Measurements from ENCODE around the gene CLCN1. TPM values are rescaled to one million over a fixed set of nuclear protein-coding genes. Genes with fewer than 3 reads are reported as not detected.

The CLCN1 gene
- total RNA-seq = 4.7 TPM

GRCh38 chr7:143315776-143316175 is at the start of gene CLCN1:
CLCN1 (plus strand) TSS chr7:143316111; CDS start chr7:143316213, 102 bp downstream.
- peak within 1 kb of the TSS; percentile 72 to 90 (median 80) for H3K4me3 ChIP-seq (ENCODE audit: low read length in 3 of 3)
- H3K36me3 ChIP-seq (ENCODE audit: control insufficient read depth in 3 of 3, insufficient read depth in 3 of 3, low read length in 3 of 3) = peaks cover 6 to 14% (median 9%) of the 10 kb centered on the region in 3 donors
- H3K9me3 ChIP-seq (ENCODE audit: control insufficient read depth in 3 of 3, low read length in 3 of 3) = no peaks in the 10 kb centered on the region
- H3K4me1 ChIP-seq (ENCODE audit: control insufficient read depth in 3 of 3, insufficient read depth in 3 of 3, low read length in 3 of 3) = peaks cover 26 to 39% (median 33%) of the 10 kb centered on the region in 3 donors
- H3K9ac ChIP-seq (ENCODE audit: low read depth in 1 of 3, low read length in 3 of 3) = peak within 1 kb of the TSS; percentile 80 to 97 (median 93)
- H3K27me3 ChIP-seq (ENCODE audit: control insufficient read depth in 3 of 3, insufficient read depth in 3 of 3, low read length in 3 of 3) = no peaks in the 10 kb centered on the region
- H3K27ac ChIP-seq (ENCODE audit: low read depth, low read length) = peak within 1 kb of the TSS; percentile 91

GRCh38 chr7:143269251-143269650 is 46.7 kb upstream of the CLCN1 start:
- no peaks in the 10 kb centered on the region for H3K9me3 ChIP-seq (ENCODE audit: control insufficient read depth in 3 of 3, low read length in 3 of 3)
- peaks cover 28 to 47% (median 31%) of the 10 kb centered on the region in 3 donors for H3K36me3 ChIP-seq (ENCODE audit: control insufficient read depth in 3 of 3, insufficient read depth in 3 of 3, low read length in 3 of 3)
- peaks cover 6 to 11% (median 9%) of the 10 kb centered on the region in 3 donors for H3K4me1 ChIP-seq (ENCODE audit: control insufficient read depth in 3 of 3, insufficient read depth in 3 of 3, low read length in 3 of 3)
- H3K4me3 ChIP-seq (ENCODE audit: low read length in 3 of 3) = no peak overlapping the region
- no peaks in the 10 kb centered on the region for H3K27me3 ChIP-seq (ENCODE audit: control insufficient read depth in 3 of 3, insufficient read depth in 3 of 3, low read length in 3 of 3)
- H3K9ac ChIP-seq (ENCODE audit: low read depth in 1 of 3, low read length in 3 of 3) = no peak overlapping the region
- H3K27ac ChIP-seq (ENCODE audit: low read depth, low read length) = no peak overlapping the region

DNA sequence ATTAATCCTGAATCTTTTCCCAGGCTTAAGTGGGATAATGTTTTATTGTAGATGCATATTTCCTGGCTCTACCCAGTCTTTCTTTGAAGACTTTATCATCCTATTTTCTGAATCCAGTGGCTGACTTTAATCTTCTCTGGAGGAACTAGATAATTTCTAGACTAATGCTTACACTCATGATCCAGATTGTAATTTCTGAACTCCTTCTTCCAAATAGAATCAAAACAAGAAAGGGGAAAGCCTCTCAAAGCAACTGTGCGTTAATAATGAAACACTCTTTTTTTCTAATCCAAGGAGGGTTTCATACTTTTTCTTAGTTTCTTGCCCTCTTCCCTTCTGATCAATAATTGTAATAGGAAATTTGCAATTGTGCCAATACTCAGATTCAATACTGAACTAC is 44.7 kb upstream of the CLCN1 start:
- Histone ChIP-seq H3K27me3 (ENCODE audit: control insufficient read depth in 3 of 3, insufficient read depth in 3 of 3, low read length in 3 of 3) (no peaks in the 10 kb centered on the region), H3K36me3 (ENCODE audit: control insufficient read depth in 3 of 3, insufficient read depth in 3 of 3, low read length in 3 of 3) (peaks cover 24 to 34% (median 31%) of the 10 kb centered on the region in 3 donors), H3K4me1 (ENCODE audit: control insufficient read depth in 3 of 3, insufficient read depth in 3 of 3, low read length in 3 of 3) (no peaks in the 10 kb centered on the region), H3K4me3 (ENCODE audit: low read length in 3 of 3) (no peak overlapping the region), H3K9me3 (ENCODE audit: control insufficient read depth in 3 of 3, low read length in 3 of 3) (no peaks in the 10 kb centered on the region), H3K9ac (ENCODE audit: low read depth in 1 of 3, low read length in 3 of 3) (no peak overlapping the region), H3K27ac (ENCODE audit: low read depth, low read length) (no peak overlapping the region)

DNA sequence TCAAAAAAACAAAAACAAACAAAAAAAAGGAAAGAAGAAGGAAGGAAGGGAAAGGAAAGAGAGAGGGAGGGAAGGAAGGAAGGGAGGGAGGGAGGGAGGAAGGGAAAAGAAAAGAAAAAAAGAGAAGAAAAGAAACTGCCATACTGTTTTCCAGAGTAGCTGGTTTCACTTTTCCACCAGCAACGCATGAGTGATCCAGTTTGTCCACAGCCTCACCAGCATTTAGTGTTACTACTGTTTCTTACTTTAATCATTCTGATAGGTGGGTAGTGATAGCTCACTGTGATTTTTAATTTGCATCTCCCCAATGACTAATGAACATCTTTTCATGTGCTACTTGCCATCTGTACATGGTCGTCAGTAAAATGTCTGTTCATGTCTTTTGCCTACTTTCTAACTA is 43.0 kb upstream of the CLCN1 start:
- Histone ChIP-seq H3K4me1 (ENCODE audit: control insufficient read depth in 3 of 3, insufficient read depth in 3 of 3, low read length in 3 of 3) (no peaks in the 10 kb centered on the region), H3K9me3 (ENCODE audit: control insufficient read depth in 3 of 3, low read length in 3 of 3) (no peaks in the 10 kb centered on the region), H3K36me3 (ENCODE audit: control insufficient read depth in 3 of 3, insufficient read depth in 3 of 3, low read length in 3 of 3) (peaks cover 15 to 20% (median 18%) of the 10 kb centered on the region in 3 donors), H3K4me3 (ENCODE audit: low read length in 3 of 3) (no peak overlapping the region), H3K27ac (ENCODE audit: low read depth, low read length) (no peak overlapping the region), H3K9ac (ENCODE audit: low read depth in 1 of 3, low read length in 3 of 3) (no peak overlapping the region), H3K27me3 (ENCODE audit: control insufficient read depth in 3 of 3, insufficient read depth in 3 of 3, low read length in 3 of 3) (no peaks in the 10 kb centered on the region)

- no peak overlapping the region for H3K9ac ChIP-seq (ENCODE audit: low read depth in 1 of 3, low read length in 3 of 3)
- H3K36me3 ChIP-seq (ENCODE audit: control insufficient read depth in 3 of 3, insufficient read depth in 3 of 3, low read length in 3 of 3) = no peaks in the 10 kb centered on the region
- H3K9me3 ChIP-seq (ENCODE audit: control insufficient read depth in 3 of 3, low read length in 3 of 3) = no peaks in the 10 kb centered on the region
- no peaks in the 10 kb centered on the region for H3K27me3 ChIP-seq (ENCODE audit: control insufficient read depth in 3 of 3, insufficient read depth in 3 of 3, low read length in 3 of 3)
- no peak overlapping the region for H3K4me3 ChIP-seq (ENCODE audit: low read length in 3 of 3)
- peak overlapping the region; percentile 3 for H3K27ac ChIP-seq (ENCODE audit: low read depth, low read length)
- H3K4me1 ChIP-seq (ENCODE audit: control insufficient read depth in 3 of 3, insufficient read depth in 3 of 3, low read length in 3 of 3) = peaks cover 7 to 16% (median 7%) of the 10 kb centered on the region in 3 donors
Measured at GRCh38 chr7:143279186-143280098, 36.5 kb upstream of the CLCN1 start.

- H3K4me3 ChIP-seq (ENCODE audit: low read length in 3 of 3) = no peak overlapping the region
- no peaks in the 10 kb centered on the region for H3K9me3 ChIP-seq (ENCODE audit: control insufficient read depth in 3 of 3, low read length in 3 of 3)
- H3K36me3 ChIP-seq (ENCODE audit: control insufficient read depth in 3 of 3, insufficient read depth in 3 of 3, low read length in 3 of 3) = no peaks in the 10 kb centered on the region
- peaks cover 7 to 23% (median 7%) of the 10 kb centered on the region in 3 donors for H3K4me1 ChIP-seq (ENCODE audit: control insufficient read depth in 3 of 3, insufficient read depth in 3 of 3, low read length in 3 of 3)
- no peaks in the 10 kb centered on the region for H3K27me3 ChIP-seq (ENCODE audit: control insufficient read depth in 3 of 3, insufficient read depth in 3 of 3, low read length in 3 of 3)
- no peak overlapping the region for H3K9ac ChIP-seq (ENCODE audit: low read depth in 1 of 3, low read length in 3 of 3)
- peak overlapping the region; percentile 3 for H3K27ac ChIP-seq (ENCODE audit: low read depth, low read length)
Measured at GRCh38 chr7:143280160-143280559, 35.8 kb upstream of the CLCN1 start.

DNA sequence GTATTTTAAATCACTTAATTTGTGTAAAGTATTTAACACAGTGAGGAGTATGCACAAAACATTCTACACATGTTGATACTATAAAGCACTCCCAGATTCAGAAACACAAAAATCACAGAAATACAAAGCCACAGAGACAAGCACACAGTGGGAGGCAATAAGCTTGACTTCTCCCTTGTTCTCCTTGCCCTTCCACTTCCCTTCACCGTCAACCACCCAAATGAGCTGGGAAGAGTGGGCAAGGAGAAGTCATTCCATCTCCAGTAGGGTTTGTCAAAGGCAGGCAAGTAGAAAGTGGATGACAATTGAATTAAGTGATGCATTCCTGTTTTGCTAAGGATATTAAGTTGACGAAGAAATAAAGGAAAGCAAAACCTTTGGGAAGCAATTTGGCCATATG is 35.3 kb upstream of the CLCN1 start:
- Histone ChIP-seq H3K4me3 (ENCODE audit: low read length in 3 of 3) (no peak overlapping the region), H3K9ac (ENCODE audit: low read depth in 1 of 3, low read length in 3 of 3) (no peak overlapping the region), H3K27me3 (ENCODE audit: control insufficient read depth in 3 of 3, insufficient read depth in 3 of 3, low read length in 3 of 3) (no peaks in the 10 kb centered on the region), H3K36me3 (ENCODE audit: control insufficient read depth in 3 of 3, insufficient read depth in 3 of 3, low read length in 3 of 3) (no peaks in the 10 kb centered on the region), H3K9me3 (ENCODE audit: control insufficient read depth in 3 of 3, low read length in 3 of 3) (no peaks in the 10 kb centered on the region), H3K4me1 (ENCODE audit: control insufficient read depth in 3 of 3, insufficient read depth in 3 of 3, low read length in 3 of 3) (peaks cover 7 to 26% (median 7%) of the 10 kb centered on the region in 3 donors), H3K27ac (ENCODE audit: low read depth, low read length) (no peak overlapping the region)

- no peaks in the 10 kb centered on the region for H3K9me3 ChIP-seq (ENCODE audit: control insufficient read depth in 3 of 3, low read length in 3 of 3)
- no peak overlapping the region for H3K27ac ChIP-seq (ENCODE audit: low read depth, low read length)
- no peak overlapping the region for H3K9ac ChIP-seq (ENCODE audit: low read depth in 1 of 3, low read length in 3 of 3)
- no peaks in the 10 kb centered on the region for H3K36me3 ChIP-seq (ENCODE audit: control insufficient read depth in 3 of 3, insufficient read depth in 3 of 3, low read length in 3 of 3)
- no peak overlapping the region for H3K4me3 ChIP-seq (ENCODE audit: low read length in 3 of 3)
- no peaks in the 10 kb centered on the region for H3K27me3 ChIP-seq (ENCODE audit: control insufficient read depth in 3 of 3, insufficient read depth in 3 of 3, low read length in 3 of 3)
- peaks cover 7 to 26% (median 7%) of the 10 kb centered on the region in 3 donors for H3K4me1 ChIP-seq (ENCODE audit: control insufficient read depth in 3 of 3, insufficient read depth in 3 of 3, low read length in 3 of 3)
Measured at GRCh38 chr7:143281529-143281928, 34.4 kb upstream of the CLCN1 start.

DNA sequence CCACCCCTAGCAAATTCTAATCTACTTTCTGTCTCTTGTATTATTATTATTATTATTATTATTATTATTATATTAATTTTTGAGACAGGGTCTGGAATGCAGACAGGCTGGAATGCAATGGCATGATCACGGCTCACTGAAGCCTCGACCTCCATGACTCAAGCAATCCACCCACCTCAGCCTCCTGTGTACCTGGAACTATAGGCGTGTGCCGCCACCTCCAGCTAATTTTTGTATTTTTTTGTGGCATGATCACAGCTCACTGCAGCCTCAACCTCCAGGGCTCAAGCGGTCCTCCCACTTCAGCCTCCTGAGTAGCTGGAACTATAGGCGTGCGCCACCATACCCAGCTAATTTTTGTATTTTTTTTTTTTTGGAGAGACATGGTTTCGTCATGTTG is 33.8 kb upstream of the CLCN1 start:
- Histone ChIP-seq H3K9me3 (ENCODE audit: control insufficient read depth in 3 of 3, low read length in 3 of 3) (no peaks in the 10 kb centered on the region), H3K4me1 (ENCODE audit: control insufficient read depth in 3 of 3, insufficient read depth in 3 of 3, low read length in 3 of 3) (peaks cover 7 to 26% (median 8%) of the 10 kb centered on the region in 3 donors), H3K27ac (ENCODE audit: low read depth, low read length) (no peak overlapping the region), H3K9ac (ENCODE audit: low read depth in 1 of 3, low read length in 3 of 3) (no peak overlapping the region), H3K4me3 (ENCODE audit: low read length in 3 of 3) (no peak overlapping the region), H3K36me3 (ENCODE audit: control insufficient read depth in 3 of 3, insufficient read depth in 3 of 3, low read length in 3 of 3) (no peaks in the 10 kb centered on the region), H3K27me3 (ENCODE audit: control insufficient read depth in 3 of 3, insufficient read depth in 3 of 3, low read length in 3 of 3) (no peaks in the 10 kb centered on the region)

GRCh38 chr7:143283381-143283780 is 32.5 kb upstream of the CLCN1 start:
- H3K4me3 ChIP-seq (ENCODE audit: low read length in 3 of 3) = no peak overlapping the region
- peak overlapping the region; percentile 28 for H3K27ac ChIP-seq (ENCODE audit: low read depth, low read length)
- H3K9ac ChIP-seq (ENCODE audit: low read depth in 1 of 3, low read length in 3 of 3) = no peak overlapping the region

More at GRCh38 chr7:143283381-143283780, 32.5 kb upstream of the CLCN1 start:
- H3K36me3 ChIP-seq (ENCODE audit: control insufficient read depth in 3 of 3, insufficient read depth in 3 of 3, low read length in 3 of 3) = no peaks in the 10 kb centered on the region
- no peaks in the 10 kb centered on the region for H3K27me3 ChIP-seq (ENCODE audit: control insufficient read depth in 3 of 3, insufficient read depth in 3 of 3, low read length in 3 of 3)
- H3K9me3 ChIP-seq (ENCODE audit: control insufficient read depth in 3 of 3, low read length in 3 of 3) = no peaks in the 10 kb centered on the region
- H3K4me1 ChIP-seq (ENCODE audit: control insufficient read depth in 3 of 3, insufficient read depth in 3 of 3, low read length in 3 of 3) = peaks cover 11 to 33% (median 15%) of the 10 kb centered on the region in 3 donors

Measured in skeletal muscle tissue (tissue), 4 donors.